Tibial artery (tissue), 4 donors: ENCODE data around the gene MAST4.

ENCODE experiments used
- DNase-seq, 2 donors: peaks; one replicate each; pipeline ENCODE4 v3.0.0-alpha.2; 2019
- H3K27ac ChIP-seq, 2 donors: fragments of 200-600 bp; sonication (generic) in 1 of 2; 1 replicate in 1 of 2; 2 replicates in 1 of 2; pipeline ENCODE4 v1.5.1; 2018 to 2019; ENCODE audit warnings: mild to moderate bottlenecking in 1 of 2
- H3K27me3 ChIP-seq, 2 donors: fragments of 200-600 bp; sonication (generic) in 1 of 2; one replicate each; pipeline versions ENCODE4 v1.5.1 to v1.6.0; 2016 to 2019
- H3K36me3 ChIP-seq, 3 donors: fragments of 200-600 bp; sonication (generic) in 2 of 3; one replicate each; pipeline ENCODE4 v1.5.1; 2016 to 2019; ENCODE audit warnings: mild to moderate bottlenecking in 2 of 3
- H3K4me1 ChIP-seq, 4 donors: fragments of 200-600 bp; sonication (generic) in 2 of 4; 1 replicate in 3 of 4; 2 replicates in 1 of 4; pipeline ENCODE4 v1.5.1; 2016 to 2019
- H3K4me3 ChIP-seq, 2 donors: fragments of 200-600 bp; sonication (generic) in 1 of 2; 1 replicate in 1 of 2; 2 replicates in 1 of 2; pipeline ENCODE4 v1.5.1; 2018 to 2019; ENCODE audit warnings: mild to moderate bottlenecking in 2 of 2
- H3K9me3 ChIP-seq, 3 donors: fragments of 200-600 bp; sonication (generic) in 1 of 3; one replicate each; pipeline ENCODE4 v1.5.1; 2016 to 2019
- intact Hi-C: fragments of 100-400 bp; cut with DNase I; formaldehyde crosslinking; loops from one replicate; pipeline ENCODE4 v1.15.0; 2023; ENCODE audit warnings: low total_unique reads
- TF ChIP-seq, protein P1 (sequence below), 2 experiments: fragments of 200-600 bp in 1 of 2; fragments of 450-650 bp in 1 of 2; IDR thresholded peaks; one replicate each; pipeline ENCODE4 v1.5.1; 2017 to 2019; ENCODE audit warnings: antibody characterized with exemption in 2 of 2, mild to moderate bottlenecking in 1 of 2, moderate library complexity in 1 of 2

MAST4 gene

DNA sequence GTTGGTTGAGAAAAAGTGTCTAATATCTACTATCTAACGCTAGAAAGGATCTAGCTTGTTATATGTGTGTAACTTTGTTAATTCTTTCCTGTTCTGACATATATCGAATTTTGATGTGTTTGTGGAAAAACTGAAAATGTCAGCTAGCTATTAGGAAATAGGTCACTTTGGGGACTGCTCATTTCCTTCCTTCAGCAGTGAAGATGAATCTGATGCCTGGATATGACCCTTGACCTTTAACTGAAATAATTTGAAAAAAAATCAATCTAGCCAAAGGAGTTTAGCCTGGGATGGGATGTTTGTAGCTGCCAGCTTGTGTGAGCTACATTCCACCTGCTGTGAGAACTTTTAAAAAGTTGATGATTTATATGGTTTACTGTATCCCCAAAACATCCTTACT lies 533.6 kb downstream of the MAST4 start:
- H3K36me3 ChIP-seq = peaks cover 19 to 39% (median 31%) of the 10 kb centered on the region in 3 donors
- intact Hi-C loops = no loop called here
- H3K4me3 ChIP-seq = no peak overlapping the region
- H3K4me1 ChIP-seq = no peaks in the 10 kb centered on the region
- DNase-seq = no peak
- H3K27ac ChIP-seq = no peak overlapping the region
- H3K9me3 ChIP-seq = no peaks in the 10 kb centered on the region
- no peaks in the 10 kb centered on the region for H3K27me3 ChIP-seq
- TF ChIP-seq, protein P1, sequence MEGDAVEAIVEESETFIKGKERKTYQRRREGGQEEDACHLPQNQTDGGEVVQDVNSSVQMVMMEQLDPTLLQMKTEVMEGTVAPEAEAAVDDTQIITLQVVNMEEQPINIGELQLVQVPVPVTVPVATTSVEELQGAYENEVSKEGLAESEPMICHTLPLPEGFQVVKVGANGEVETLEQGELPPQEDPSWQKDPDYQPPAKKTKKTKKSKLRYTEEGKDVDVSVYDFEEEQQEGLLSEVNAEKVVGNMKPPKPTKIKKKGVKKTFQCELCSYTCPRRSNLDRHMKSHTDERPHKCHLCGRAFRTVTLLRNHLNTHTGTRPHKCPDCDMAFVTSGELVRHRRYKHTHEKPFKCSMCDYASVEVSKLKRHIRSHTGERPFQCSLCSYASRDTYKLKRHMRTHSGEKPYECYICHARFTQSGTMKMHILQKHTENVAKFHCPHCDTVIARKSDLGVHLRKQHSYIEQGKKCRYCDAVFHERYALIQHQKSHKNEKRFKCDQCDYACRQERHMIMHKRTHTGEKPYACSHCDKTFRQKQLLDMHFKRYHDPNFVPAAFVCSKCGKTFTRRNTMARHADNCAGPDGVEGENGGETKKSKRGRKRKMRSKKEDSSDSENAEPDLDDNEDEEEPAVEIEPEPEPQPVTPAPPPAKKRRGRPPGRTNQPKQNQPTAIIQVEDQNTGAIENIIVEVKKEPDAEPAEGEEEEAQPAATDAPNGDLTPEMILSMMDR (IDR thresholded peaks at IDR 0.05) = no peak

DNA sequence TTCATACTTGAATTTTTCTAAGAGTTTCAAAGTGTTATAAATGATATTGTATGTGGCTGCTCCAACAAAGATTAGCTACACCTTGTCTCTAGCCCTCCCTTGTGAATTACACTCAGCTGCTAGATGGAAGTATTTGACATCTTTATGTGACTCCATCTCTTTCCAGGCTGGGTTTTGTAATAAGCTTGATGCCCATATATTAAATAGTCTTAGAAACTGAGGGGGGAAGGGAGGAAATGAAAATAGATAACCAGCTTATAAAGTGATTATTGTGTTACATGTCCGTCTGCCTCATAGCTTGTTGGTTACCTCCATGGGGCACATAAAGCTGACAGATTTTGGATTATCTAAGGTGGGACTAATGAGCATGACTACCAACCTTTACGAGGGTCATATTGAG lies 537.0 kb downstream of the MAST4 start:
- no peak for DNase-seq
- Histone ChIP-seq H3K9me3 (no peaks in the 10 kb centered on the region), H3K27me3 (no peaks in the 10 kb centered on the region), H3K27ac (no peak overlapping the region), H3K4me1 (no peaks in the 10 kb centered on the region), H3K4me3 (no peak overlapping the region), H3K36me3 (peaks cover 22 to 52% (median 40%) of the 10 kb centered on the region in 3 donors)
- TF ChIP-seq, protein P1 (IDR thresholded peaks at IDR 0.05) = no peak
- intact Hi-C loops = no loop called here

DNA sequence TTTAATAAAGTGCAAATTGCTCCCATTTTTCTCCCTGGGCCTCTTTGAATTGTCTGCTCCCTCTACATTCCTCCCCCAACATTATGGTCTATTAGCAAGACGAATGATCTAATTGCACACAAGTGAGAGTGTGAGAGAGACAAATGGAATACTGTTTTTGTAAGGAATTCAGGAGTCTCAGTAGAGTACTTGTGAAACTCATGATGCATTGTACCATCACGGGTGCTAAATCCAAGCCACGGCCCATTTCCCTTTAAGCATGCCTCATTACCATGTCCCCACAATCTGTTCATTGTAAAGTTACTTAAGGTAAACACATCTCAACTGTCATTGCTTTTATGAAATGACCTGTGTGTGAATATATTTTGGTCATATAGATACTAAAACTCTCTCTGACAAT lies 537.6 kb downstream of the MAST4 start:
- H3K36me3 ChIP-seq = peaks cover 22 to 49% (median 45%) of the 10 kb centered on the region in 3 donors
- DNase-seq = no peak
- H3K4me1 ChIP-seq = no peaks in the 10 kb centered on the region
- TF ChIP-seq, protein P1 (IDR thresholded peaks at IDR 0.05) = no peak
- H3K27me3 ChIP-seq = no peaks in the 10 kb centered on the region
- H3K4me3 ChIP-seq = no peak overlapping the region
- no peak overlapping the region for H3K27ac ChIP-seq
- H3K9me3 ChIP-seq = no peaks in the 10 kb centered on the region
- intact Hi-C loops = no loop called here

DNA sequence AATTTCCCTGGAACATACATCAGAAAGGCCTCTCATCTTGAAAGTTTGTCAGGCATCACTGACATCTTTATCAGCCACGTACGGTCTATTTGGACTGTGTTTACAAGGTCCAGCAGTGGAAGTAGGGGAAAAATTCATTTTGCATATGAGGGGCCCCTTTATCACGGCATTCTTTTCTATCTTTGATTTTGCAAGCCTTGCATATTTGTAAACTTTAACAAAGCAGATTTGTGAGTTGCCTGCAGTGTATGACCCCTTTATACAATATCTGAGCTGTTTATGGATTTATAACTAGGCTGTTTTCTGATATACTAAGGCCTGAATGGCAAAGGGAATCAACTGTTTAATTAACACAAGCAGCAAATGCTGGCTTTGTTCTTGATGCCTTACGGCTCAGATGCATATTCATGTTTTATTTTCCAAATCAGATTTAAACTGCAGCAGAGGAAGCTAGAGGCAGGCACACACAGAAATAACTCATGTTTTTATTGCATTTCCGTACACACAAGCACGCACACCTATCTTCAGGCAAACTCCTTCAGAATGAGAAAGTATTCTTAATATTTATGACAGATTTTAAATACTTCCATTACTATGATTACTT lies 539.3 kb downstream of the MAST4 start:
- DNase-seq = no peak
- intact Hi-C loops = no loop called here
- H3K36me3 ChIP-seq = peaks cover 17 to 60% (median 44%) of the 10 kb centered on the region in 3 donors

DNA sequence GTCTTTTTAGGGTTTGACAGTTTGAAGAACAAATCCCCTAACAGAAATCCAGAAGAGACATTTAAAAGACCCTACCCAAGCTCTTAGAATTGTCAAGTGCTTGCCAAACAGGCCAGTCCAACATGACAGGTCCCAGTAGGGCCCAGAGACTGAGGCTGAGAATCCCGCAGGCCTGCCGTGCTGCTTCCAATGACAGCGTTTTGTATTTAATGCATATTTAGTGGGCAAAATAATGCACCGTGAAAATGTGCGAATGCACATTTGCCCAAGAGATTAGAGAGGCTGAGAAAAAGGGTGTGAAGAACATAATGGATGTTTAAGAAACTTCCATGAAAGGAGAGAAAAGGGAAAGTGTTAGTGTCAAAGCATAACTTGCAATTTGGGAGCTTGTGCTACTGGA lies 542.8 kb downstream of the MAST4 start:
- Histone ChIP-seq H3K36me3 (peaks cover 31 to 72% (median 57%) of the 10 kb centered on the region in 3 donors), H3K4me3 (no peak overlapping the region), H3K4me1 (no peaks in the 10 kb centered on the region), H3K9me3 (no peaks in the 10 kb centered on the region), H3K27ac (no peak overlapping the region), H3K27me3 (no peaks in the 10 kb centered on the region)
- intact Hi-C loops = no loop called here
- no peak for DNase-seq
- TF ChIP-seq, protein P1 (IDR thresholded peaks at IDR 0.05) = no peak

More for the DNA sequence above, 539.3 kb downstream of the MAST4 start:
- Histone ChIP-seq H3K27ac (no peak overlapping the region), H3K4me1 (no peaks in the 10 kb centered on the region), H3K4me3 (no peak overlapping the region), H3K27me3 (no peaks in the 10 kb centered on the region), H3K9me3 (no peaks in the 10 kb centered on the region)
- TF ChIP-seq, protein P1 (IDR thresholded peaks at IDR 0.05) = no peak
